Measurements from ENCODE around the gene LPP.

Gene LPP

DNA sequence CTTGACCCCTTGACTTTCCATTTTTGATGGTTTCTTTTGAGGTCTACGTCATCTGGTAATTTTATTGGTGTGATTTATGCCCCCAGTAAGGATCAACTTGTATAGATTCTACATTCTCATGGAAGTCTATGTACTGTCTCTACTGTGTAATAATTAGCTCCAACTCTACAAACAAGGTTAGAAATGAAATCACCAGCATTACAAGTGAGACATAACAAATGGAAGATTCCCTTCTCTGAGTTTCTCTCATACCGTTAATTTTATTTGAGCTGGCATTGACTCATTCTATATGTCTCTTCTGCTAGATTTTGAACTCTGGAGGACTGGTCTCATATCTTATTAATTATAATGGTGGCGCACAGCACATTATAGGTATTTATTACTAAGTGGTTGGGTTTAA, 138.9 kb downstream of the LPP start:
- ChIA-PET CTCF (no interaction called here), POLR2A (no interaction called here)
- DNase-seq (ENCODE audit: extremely low spot score), result no peak
- TF ChIP-seq ZNF384 (IDR thresholded peaks at IDR 0.05) (no peak), LEF1 (IDR thresholded peaks at IDR 0.05; ENCODE audit: borderline replicate concordance) (no peak), CTBP1 (IDR thresholded peaks at IDR 0.05; ENCODE audit: borderline replicate concordance) (no peak), NFRKB (IDR thresholded peaks at IDR 0.05) (no peak), HDGF (IDR thresholded peaks at IDR 0.05; ENCODE audit: borderline replicate concordance) (no peak), BHLHE40 (IDR thresholded peaks at IDR 0.05; ENCODE audit: borderline replicate concordance) (no peak), FOXM1 (IDR thresholded peaks at IDR 0.05; ENCODE audit: borderline replicate concordance) (no peak), L3MBTL2 (conservative IDR thresholded peaks at IDR 0.05) (no peak), FOXK2 (IDR thresholded peaks at IDR 0.05) (no peak), SP1 (IDR thresholded peaks at IDR 0.05) (no peak), SUZ12 (IDR thresholded peaks at IDR 0.05) (no peak), ARNT (IDR thresholded peaks at IDR 0.05) (no peak)

DNA sequence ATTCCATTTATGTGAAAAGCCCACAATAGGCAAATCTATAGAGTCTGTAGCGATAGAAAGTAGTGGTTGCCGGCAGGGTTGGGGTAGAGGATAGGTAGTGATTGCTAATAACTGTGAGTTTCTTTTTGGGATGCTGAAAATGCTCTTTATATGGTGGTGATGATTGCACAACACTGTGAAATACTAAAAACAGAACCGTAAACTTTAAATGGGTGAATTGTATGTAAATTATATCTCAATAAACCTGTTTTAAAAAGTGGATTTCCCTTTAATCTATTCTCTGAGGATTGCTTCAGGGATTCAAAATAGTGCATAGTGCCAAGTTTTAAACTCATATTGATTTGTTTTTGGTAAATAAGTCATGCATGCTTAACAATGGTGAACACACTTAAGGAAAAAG, 140.2 kb downstream of the LPP start:
- no peak for DNase-seq (ENCODE audit: extremely low spot score)
- ChIA-PET POLR2A (no interaction called here), CTCF (no interaction called here)
- TF ChIP-seq FOXM1 (IDR thresholded peaks at IDR 0.05; ENCODE audit: borderline replicate concordance) (no peak), FOXA1 (IDR thresholded peaks at IDR 0.05) (no peak), TARDBP (IDR thresholded peaks at IDR 0.05) (no peak), LEF1 (IDR thresholded peaks at IDR 0.05; ENCODE audit: borderline replicate concordance) (no peak), ELF4 (IDR thresholded peaks at IDR 0.05) (no peak), FOXK2 (IDR thresholded peaks at IDR 0.05) (no peak), CTBP1 (IDR thresholded peaks at IDR 0.05; ENCODE audit: borderline replicate concordance) (no peak), L3MBTL2 (conservative IDR thresholded peaks at IDR 0.05) (no peak)

DNA sequence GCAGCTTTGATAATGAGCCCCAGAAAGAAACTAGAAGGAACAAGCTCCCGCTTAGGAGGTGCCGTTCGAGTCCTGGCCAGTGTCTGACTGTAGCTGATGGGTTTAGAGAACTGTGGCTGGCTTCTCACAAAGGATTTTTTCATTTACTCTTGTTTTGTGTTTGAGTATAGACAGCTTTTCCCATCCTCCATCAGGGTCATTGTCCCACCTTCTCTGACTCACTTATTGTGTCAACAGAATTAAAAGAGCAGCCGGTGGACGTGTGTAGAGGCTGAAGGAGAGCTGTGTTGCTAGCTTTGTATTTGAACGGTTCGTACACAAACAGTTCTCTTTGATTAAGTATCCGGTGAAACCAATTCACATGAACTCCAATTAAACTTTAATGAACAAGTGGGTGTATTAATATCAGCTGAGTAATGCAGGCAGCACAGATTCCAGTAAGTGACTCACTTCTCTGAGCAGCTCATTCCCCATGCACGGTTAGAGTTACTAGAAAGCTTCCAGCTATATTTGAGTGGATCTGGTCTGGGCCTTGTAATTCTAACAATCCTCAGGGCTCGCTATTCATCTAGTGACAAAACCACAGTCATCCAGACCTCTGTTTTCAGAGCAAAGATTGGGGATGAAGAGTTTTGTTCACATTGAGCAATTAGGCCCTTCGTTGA, 141.0 kb downstream of the LPP start:
- CTCF ChIA-PET, result interaction anchor here (0.6 kb wide), 1 partner anchor 25 kb away, joined by 3 read pairs; no protein-coding TSS in a partner anchor

DNA sequence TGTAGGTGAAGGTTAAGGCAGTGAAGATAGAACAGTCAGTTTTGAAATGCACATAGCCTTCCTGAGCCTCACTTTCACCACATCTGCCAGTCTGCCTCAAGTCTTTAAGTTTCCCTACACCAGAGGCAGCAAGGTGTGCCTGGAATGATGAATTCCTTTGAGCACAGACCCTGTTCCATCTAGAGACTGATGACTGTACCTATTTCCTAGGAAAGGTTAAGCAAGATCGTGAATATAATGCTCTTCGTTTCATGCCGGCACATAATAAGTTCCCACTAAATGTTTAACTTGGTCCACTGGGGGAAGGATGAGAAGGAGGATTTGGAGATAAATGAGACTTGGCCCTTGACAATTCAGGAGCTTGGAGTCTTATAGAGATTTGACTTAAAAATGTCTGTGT, 141.9 kb downstream of the LPP start:
- POLR2A ChIA-PET, result no interaction called here

More for the DNA sequence above, 141.0 kb downstream of the LPP start:
- no peak for DNase-seq (ENCODE audit: extremely low spot score)
- no peak for TF ChIP-seq CTBP1 (IDR thresholded peaks at IDR 0.05; ENCODE audit: borderline replicate concordance)
- no peak for TF ChIP-seq BHLHE40 (IDR thresholded peaks at IDR 0.05; ENCODE audit: borderline replicate concordance)
- TF ChIP-seq NFRKB (IDR thresholded peaks at IDR 0.05), result no peak
- no peak for TF ChIP-seq ELF4 (IDR thresholded peaks at IDR 0.05)
- TF ChIP-seq L3MBTL2 (conservative IDR thresholded peaks at IDR 0.05), result no peak
- no peak for TF ChIP-seq ARNT (IDR thresholded peaks at IDR 0.05)
- POLR2A ChIA-PET, result no interaction called here

DNA sequence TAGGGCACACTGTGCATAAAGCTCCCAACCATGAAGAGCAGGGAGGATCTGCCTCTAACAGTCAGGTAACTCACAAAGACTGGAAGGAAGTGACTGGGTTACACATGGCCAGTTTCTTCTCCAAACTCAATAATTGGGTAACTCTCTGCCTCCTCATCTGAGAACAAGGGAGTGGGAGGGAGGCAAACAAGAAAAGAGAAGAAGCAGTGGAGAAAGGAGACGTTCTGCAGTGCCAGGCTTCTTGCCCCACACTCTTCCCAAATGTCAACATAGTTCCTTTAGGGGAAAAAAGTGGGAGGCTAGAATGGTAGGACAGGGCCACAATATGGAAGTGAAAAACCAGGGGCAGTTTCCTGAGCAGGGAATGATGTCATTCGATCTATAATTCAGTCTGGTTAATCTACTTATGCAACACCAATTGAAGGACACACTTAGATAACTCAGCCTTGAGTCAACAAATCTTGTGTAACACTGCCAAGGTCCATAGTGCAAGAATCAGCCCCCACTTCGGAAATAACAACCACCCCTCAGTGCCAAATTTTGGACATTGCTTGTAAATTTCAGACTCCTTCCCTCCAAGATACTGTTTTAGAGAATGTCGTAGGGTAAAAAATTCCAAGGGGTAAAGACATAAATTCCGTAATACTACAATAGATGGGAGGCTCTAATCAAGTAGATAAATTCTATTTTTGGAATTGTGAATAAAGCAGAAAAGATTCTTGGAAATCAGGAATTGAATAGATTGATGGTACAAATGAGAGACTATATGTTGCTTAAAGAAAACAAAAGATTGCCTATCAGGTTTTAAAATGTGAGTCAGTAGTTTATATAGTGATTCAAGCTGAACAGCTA, 143.0 kb downstream of the LPP start:
- DNase-seq (ENCODE audit: extremely low spot score), result no peak
- no peak for TF ChIP-seq BHLHE40 (IDR thresholded peaks at IDR 0.05; ENCODE audit: borderline replicate concordance)
- CTCF ChIA-PET, result no interaction called here
- POLR2A ChIA-PET, result no interaction called here

More for the DNA sequence above, 141.9 kb downstream of the LPP start:
- DNase-seq (ENCODE audit: extremely low spot score), result no peak
- CTCF ChIA-PET, result no interaction called here
- TF ChIP-seq SP1 (IDR thresholded peaks at IDR 0.05), result no peak
- no peak for TF ChIP-seq HDGF (IDR thresholded peaks at IDR 0.05; ENCODE audit: borderline replicate concordance)
- no peak for TF ChIP-seq TARDBP (IDR thresholded peaks at IDR 0.05)

DNA sequence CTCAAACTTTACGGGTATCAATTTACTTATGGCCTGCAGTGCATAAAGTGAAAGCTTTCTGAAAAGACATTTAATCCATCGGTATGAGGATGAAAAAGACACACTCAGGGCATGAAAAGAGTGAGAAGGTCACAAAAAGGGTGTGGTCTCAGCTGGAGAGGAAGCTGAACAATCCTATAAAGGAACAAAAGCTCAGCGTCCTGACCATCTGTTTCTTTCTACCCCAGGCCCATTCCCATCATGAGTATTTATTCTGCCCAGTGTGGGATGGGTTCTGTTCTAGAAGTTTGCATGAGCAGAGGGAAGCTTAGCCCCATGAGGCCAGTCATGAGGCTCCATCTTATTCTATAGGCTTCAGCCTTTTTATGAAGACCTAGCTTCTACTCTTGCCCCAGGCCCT, 144.6 kb downstream of the LPP start:
- no peak for DNase-seq (ENCODE audit: extremely low spot score)
- TF ChIP-seq L3MBTL2 (conservative IDR thresholded peaks at IDR 0.05), result no peak
- TF ChIP-seq, protein P1, sequence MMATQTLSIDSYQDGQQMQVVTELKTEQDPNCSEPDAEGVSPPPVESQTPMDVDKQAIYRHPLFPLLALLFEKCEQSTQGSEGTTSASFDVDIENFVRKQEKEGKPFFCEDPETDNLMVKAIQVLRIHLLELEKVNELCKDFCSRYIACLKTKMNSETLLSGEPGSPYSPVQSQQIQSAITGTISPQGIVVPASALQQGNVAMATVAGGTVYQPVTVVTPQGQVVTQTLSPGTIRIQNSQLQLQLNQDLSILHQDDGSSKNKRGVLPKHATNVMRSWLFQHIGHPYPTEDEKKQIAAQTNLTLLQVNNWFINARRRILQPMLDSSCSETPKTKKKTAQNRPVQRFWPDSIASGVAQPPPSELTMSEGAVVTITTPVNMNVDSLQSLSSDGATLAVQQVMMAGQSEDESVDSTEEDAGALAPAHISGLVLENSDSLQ (IDR thresholded peaks at IDR 0.05), result no peak
- TF ChIP-seq TARDBP (IDR thresholded peaks at IDR 0.05), result no peak
- TF ChIP-seq ELF4 (IDR thresholded peaks at IDR 0.05), result no peak
- no peak for TF ChIP-seq ZNF384 (IDR thresholded peaks at IDR 0.05)
- no peak for TF ChIP-seq ARNT (IDR thresholded peaks at IDR 0.05)
- TF ChIP-seq FOXA1 (IDR thresholded peaks at IDR 0.05), result no peak
- ChIA-PET CTCF (no interaction called here), POLR2A (no interaction called here)

DNA sequence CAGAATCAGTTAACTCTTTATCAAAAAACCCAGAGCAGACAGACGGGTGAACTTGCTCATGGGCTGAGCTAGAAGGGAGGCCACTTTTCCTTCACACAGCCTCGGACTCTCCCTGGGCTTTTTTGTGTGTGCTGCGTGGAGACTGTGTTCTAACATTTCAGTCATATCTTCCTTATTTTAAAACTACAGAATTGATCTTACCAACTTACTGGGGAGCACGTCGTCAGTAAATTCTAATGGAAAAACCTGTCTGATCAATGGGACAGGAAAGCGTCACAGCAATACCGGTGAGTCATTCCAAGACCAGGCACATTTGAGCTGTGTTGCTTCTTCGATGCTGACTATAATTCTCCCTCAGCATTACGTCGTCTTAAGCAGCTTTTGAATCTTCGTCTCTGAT, 145.1 kb downstream of the LPP start:
- CTCF ChIA-PET, result no interaction called here

DNA sequence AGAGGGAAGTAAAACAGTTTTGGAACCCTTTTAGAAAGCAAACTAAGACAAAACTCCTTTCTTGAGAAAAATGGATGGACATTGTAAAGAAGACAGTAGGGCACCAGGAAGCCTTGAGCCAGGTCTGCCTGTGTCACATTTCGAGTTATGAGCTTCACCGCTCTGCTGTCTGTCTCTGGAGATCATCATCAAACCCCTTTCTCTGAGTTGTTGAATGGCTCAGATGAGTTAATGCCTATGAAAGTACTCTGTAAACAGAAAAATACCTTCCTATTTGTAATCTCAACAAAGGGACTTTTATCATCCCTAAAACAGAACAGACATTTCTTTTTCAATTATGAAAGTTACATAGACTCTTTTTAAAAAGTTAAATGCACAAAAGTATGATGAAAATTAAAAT, 145.8 kb downstream of the LPP start:
- DNase-seq (ENCODE audit: extremely low spot score), result no peak
- ChIA-PET POLR2A (no interaction called here), CTCF (no interaction called here)
- TF ChIP-seq HDGF (IDR thresholded peaks at IDR 0.05; ENCODE audit: borderline replicate concordance), result no peak
- TF ChIP-seq ARNT (IDR thresholded peaks at IDR 0.05), result no peak
- no peak for TF ChIP-seq SP1 (IDR thresholded peaks at IDR 0.05)
- no peak for TF ChIP-seq LEF1 (IDR thresholded peaks at IDR 0.05; ENCODE audit: borderline replicate concordance)
- no peak for TF ChIP-seq SUZ12 (IDR thresholded peaks at IDR 0.05)
- TF ChIP-seq FOXA1 (IDR thresholded peaks at IDR 0.05), result no peak
- TF ChIP-seq TARDBP (IDR thresholded peaks at IDR 0.05), result no peak

More for the DNA sequence above, 145.1 kb downstream of the LPP start:
- DNase-seq (ENCODE audit: extremely low spot score), result no peak
- no peak for TF ChIP-seq ZNF384 (IDR thresholded peaks at IDR 0.05)
- TF ChIP-seq ELF4 (IDR thresholded peaks at IDR 0.05), result no peak
- POLR2A ChIA-PET, result no interaction called here
